GM12878 (cell line): ENCODE measurements around the gene KRT20. TPM values are rescaled to one million over a fixed set of nuclear protein-coding genes. Genes with fewer than 3 reads are reported as not detected.

Source experiments
- ATAC-seq: fragments of 200-7000 bp; cut with Tn5 transposase; 3 replicates; pipeline ENCODE4 v1.9.1; 2020; ENCODE audit warnings: mild to moderate bottlenecking, moderate library complexity
- BruUV-seq: library from RNA; stranded (reverse); fragments of 400-500 nt; replicated peaks from 2 replicates; lab custom pipeline; 2021; lab: Mats Ljungman, UMichigan
- CTCF ChIA-PET: fragments of 300-600 bp; sonication (Branson Sonifier 250); formaldehyde crosslinking; extraction: SDS; loops from one replicate; lab custom pipeline; 2021; ENCODE audit warnings: inconsistent platforms; lab: Yijun Ruan, JAX
- POLR2A ChIA-PET: fragments of 350-600 bp; formaldehyde crosslinking; extraction: SDS; loops from one replicate; lab custom pipeline; 2021; ENCODE audit warnings: inconsistent platforms; lab: Charles Lee
- RAD21 ChIA-PET: fragments of 300-600 bp; sonication (Branson Sonifier 250); formaldehyde crosslinking; loops from one replicate; lab custom pipeline; 2023; ENCODE audit warnings: antibody characterized with exemption; ENCODE audit not compliant: unreplicated experiment; lab: Charles Lee
- SMC1A ChIA-PET: fragments of 300-600 bp; sonication (Branson Sonifier 250); formaldehyde crosslinking; loops from one replicate; lab custom pipeline; 2023; ENCODE audit not compliant: unreplicated experiment, uncharacterized antibody; lab: Charles Lee
- DNase-seq: peaks from one replicate; pipeline ENCODE4 v3.0.0-alpha.2; 2011; ENCODE audit warnings: low read depth, low spot score
- FAIRE-seq: peaks from 3 replicates; lab custom pipeline; 2011; peaks lifted over from hg19 to GRCh38; lab: Jason Lieb, UNC
- H2AFZ ChIP-seq: 2 replicates; pipeline ENCODE4 v1.6.0; 2011; ENCODE audit warnings: low read depth, low read length, control low read depth; ENCODE audit not compliant: control insufficient read depth
- H3K27ac ChIP-seq: 2 replicates; pipeline ENCODE4 v1.5.1; 2011; ENCODE audit warnings: control low read depth; ENCODE audit not compliant: control insufficient read depth, insufficient read depth
- H3K27me3 ChIP-seq, 2 experiments: replicated peaks in 1 of 2; 2 replicates each; pipeline versions ENCODE4 v1.6.0 to v1.6.1; 2011; ENCODE audit warnings: low read length in 1 of 2; ENCODE audit not compliant: control insufficient read depth in 2 of 2, insufficient read depth in 2 of 2
- H3K36me3 ChIP-seq, 2 experiments: 2 replicates each; pipeline ENCODE4 v1.5.1; 2011; ENCODE audit warnings: low read length in 1 of 2; ENCODE audit not compliant: control insufficient read depth in 2 of 2, insufficient read depth in 2 of 2
- H3K4me1 ChIP-seq: 2 replicates; pipeline ENCODE4 v1.6.1; 2011; ENCODE audit warnings: mild to moderate bottlenecking, low read length, moderate library complexity, mixed read lengths; ENCODE audit not compliant: control insufficient read depth, insufficient read depth
- H3K4me2 ChIP-seq: 2 replicates; pipeline ENCODE4 v1.6.0; 2011; ENCODE audit warnings: control low read depth; ENCODE audit not compliant: control insufficient read depth, insufficient read depth
- H3K4me3 ChIP-seq: fragments of 200-600 bp; sonication (generic); 2 replicates; pipeline ENCODE4 v1.5.1; 2016
- H3K79me2 ChIP-seq: 2 replicates; pipeline ENCODE4 v1.6.0; 2011; ENCODE audit warnings: low read length; ENCODE audit not compliant: control insufficient read depth, insufficient read depth
- H3K9ac ChIP-seq: 2 replicates; pipeline ENCODE4 v1.8.0; 2011; ENCODE audit warnings: low read length, control low read depth, mixed read lengths; ENCODE audit not compliant: control insufficient read depth, insufficient read depth
- H3K9me3 ChIP-seq: replicated peaks from 3 replicates; pipeline ENCODE4 v1.5.1; 2011; ENCODE audit warnings: mild to moderate bottlenecking, low read length; ENCODE audit not compliant: control insufficient read depth, insufficient read depth
- H4K20me1 ChIP-seq: 2 replicates; pipeline ENCODE4 v1.6.0; 2011; ENCODE audit not compliant: control insufficient read depth, insufficient read depth
- ATF7 ChIP-seq: fragments of 450-650 bp; IDR thresholded peaks from 2 replicates; pipeline ENCODE4 v1.6.1; 2016; ENCODE audit warnings: low read depth, mild to moderate bottlenecking
- CREB1 ChIP-seq: IDR thresholded peaks from 2 replicates; pipeline ENCODE4 v1.6.1; 2012; ENCODE audit warnings: low read depth, mild to moderate bottlenecking, inconsistent platforms
- FOXK2 ChIP-seq: fragments of 450-650 bp; IDR thresholded peaks from 2 replicates; pipeline ENCODE4 v1.6.1; 2017; ENCODE audit warnings: mild to moderate bottlenecking, moderate library complexity
- IKZF2 ChIP-seq, 2 experiments: fragments of 450-650 bp; IDR thresholded peaks; 2 replicates each; pipeline ENCODE4 v1.6.1; 2017; ENCODE audit warnings: mild to moderate bottlenecking in 2 of 2, moderate library complexity in 2 of 2
- IRF3 ChIP-seq: fragments of 450-650 bp; IDR thresholded peaks from 2 replicates; pipeline ENCODE4 v1.6.1; 2014; ENCODE audit warnings: mild to moderate bottlenecking
- MTA3 ChIP-seq: IDR thresholded peaks from 2 replicates; pipeline ENCODE4 v1.6.1; 2012; ENCODE audit warnings: low read length, inconsistent platforms, borderline replicate concordance
- RFX5 ChIP-seq: IDR thresholded peaks from 2 replicates; pipeline ENCODE4 v1.6.1; 2011; ENCODE audit warnings: low read depth, low read length, improper control_type of control experiment
- SPI1 ChIP-seq: IDR thresholded peaks from 2 replicates; pipeline ENCODE4 v1.6.1; 2011; ENCODE audit warnings: low read depth, mild to moderate bottlenecking, low read length, moderate library complexity, borderline replicate concordance; ENCODE audit not compliant: insufficient read depth
- STAT3 ChIP-seq: IDR thresholded peaks from 2 replicates; pipeline ENCODE4 v1.6.1; 2011; ENCODE audit warnings: low read depth, low read length, improper control_type of control experiment
- YBX1 ChIP-seq: fragments of 450-650 bp; IDR thresholded peaks from 2 replicates; pipeline ENCODE4 v1.6.1; 2016; ENCODE audit warnings: antibody characterized with exemption
- ZZZ3 ChIP-seq: IDR thresholded peaks from 2 replicates; pipeline ENCODE4 v1.6.1; 2011; ENCODE audit warnings: low read depth; ENCODE audit not compliant: control insufficient read depth, insufficient read length
- WGBS: methylation state at CpG from one replicate; pipeline ENCODE4 v1.1.6; 2016; ENCODE audit warnings: low lambda C conversion rate; ENCODE audit not compliant: insufficient replicate concordance, insufficient coverage; ENCODE audit errors: missing lambda C conversion rate; 5-methylcytosine and 5-hydroxymethylcytosine counted together
- in situ Hi-C: fragments of 300-500 bp; cut with MboI; formaldehyde crosslinking; loops from 9 replicates; pipeline ENCODE4 v1.14.3; 2018; ENCODE audit warnings: mixed read lengths
- intact Hi-C: fragments of 100-400 bp; cut with micrococcal nuclease; formaldehyde crosslinking; loops from one replicate; pipeline ENCODE4 v1.14.2; 2022; ENCODE audit not compliant: unreplicated experiment
- polyA plus RNA-seq, 11 experiments: library from polyadenylated mRNA; depleted of rRNA in 4 of 11; unstranded in 6 of 11; stranded (reverse) in 5 of 11; fragments of >200 nt; fragmentation: Nextera tagmentation in 4 of 11; fragmentation: Illumina TruSeq in 1 of 11; extraction: Ambion mirVana in 4 of 11; extraction: Trizol in 1 of 11; gene quantifications; 1 replicate in 1 of 11; 2 replicates in 10 of 11; pipeline versions ENCODE4 v1.2.1 to v1.2.3, GENCODE V29; 2011 to 2016; ENCODE audit warnings: inconsistent platforms in 2 of 11, missing spikeins in 2 of 11, low read depth in 1 of 11
- total RNA-seq, 4 experiments: library from RNA; depleted of rRNA in 3 of 4; stranded (reverse); fragments of >200 nt in 3 of 4; fragmentation: Illumina TruSeq in 1 of 4; extraction: Trizol in 1 of 4; gene quantifications; 2 replicates each; pipeline versions ENCODE4 v1.2.1 to v1.2.3, GENCODE V29; 2013 to 2021
- TF ChIP-seq, protein P1 (sequence below): IDR thresholded peaks from 2 replicates; pipeline ENCODE4 v1.6.1; 2011; ENCODE audit warnings: low read depth, low read length, improper control_type of control experiment, borderline replicate concordance
- TF ChIP-seq, protein P2 (sequence below): fragments of 450-650 bp; IDR thresholded peaks from 2 replicates; pipeline ENCODE4 v1.6.1; 2017; ENCODE audit warnings: mild to moderate bottlenecking, low read depth, inconsistent platforms; ENCODE audit not compliant: poor library complexity, severe bottlenecking
- TF ChIP-seq, protein P3 (sequence below): fragments of 450-650 bp; IDR thresholded peaks from 2 replicates; pipeline ENCODE4 v1.6.1; 2016; ENCODE audit warnings: mild to moderate bottlenecking

The KRT20 gene
- total and polyA plus RNA-seq, 10 of the 15 experiments (the other 5 are each of a cell fraction or from before 2014, with no cell fraction given): 0.23 TPM; not detected in 9

DNA sequence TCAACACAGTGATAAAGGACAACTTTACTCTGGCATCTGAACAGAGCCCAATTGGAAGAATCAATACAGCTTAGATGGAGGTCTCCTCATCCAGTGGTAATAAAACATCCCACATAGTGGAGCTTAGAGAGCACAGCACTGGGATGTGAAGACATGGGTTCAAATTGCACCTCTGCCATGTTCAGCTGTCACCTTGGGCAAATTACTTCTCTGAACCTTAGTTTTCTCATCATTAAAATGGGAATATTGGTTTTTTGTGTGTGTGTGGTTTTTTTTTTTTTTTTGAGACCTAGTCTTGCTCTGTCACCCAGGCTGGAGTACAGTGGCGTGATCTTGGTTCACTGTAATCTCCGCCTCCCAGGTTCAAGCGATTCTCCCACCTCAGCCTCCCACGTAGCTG is 49.0 kb downstream of the KRT20 start:
- FAIRE-seq (no peak), DNase-seq (no peak), ATAC-seq (no peak)
- ChIA-PET SMC1A (interaction anchor here (1.0 kb wide), 1 partner anchor 8 kb away, joined by 3 read pairs; no protein-coding TSS in a partner anchor), CTCF (interaction anchor here (1.7 kb wide), 1 partner anchor 23 kb away, joined by 3 read pairs; no protein-coding TSS in a partner anchor), POLR2A (no interaction called here), RAD21 (no interaction called here)
- Histone ChIP-seq H2AFZ (no peak overlapping the region), H3K4me3 (no peak overlapping the region), H3K27me3 (no peaks in the 10 kb centered on the region), H3K4me1 (no peaks in the 10 kb centered on the region), H3K27ac (no peak overlapping the region), H3K4me2 (no peak overlapping the region), H3K9me3 (no peaks in the 10 kb centered on the region), H3K36me3 (peaks cover 0 to 3% of the 10 kb centered on the region in 2 experiments; a peak in 1 of 4 replicates), H3K79me2 (no peaks in the 10 kb centered on the region), H4K20me1 (no peaks in the 10 kb centered on the region), H3K9ac (no peak overlapping the region)
- no TSS peak for BruUV-seq
- intact Hi-C loops: no loop called here
- in situ Hi-C loops: no loop called here
- no peak for TF ChIP-seq ATF7
- no peak for TF ChIP-seq RFX5
- no peak for TF ChIP-seq FOXK2
- TF ChIP-seq, protein P1, sequence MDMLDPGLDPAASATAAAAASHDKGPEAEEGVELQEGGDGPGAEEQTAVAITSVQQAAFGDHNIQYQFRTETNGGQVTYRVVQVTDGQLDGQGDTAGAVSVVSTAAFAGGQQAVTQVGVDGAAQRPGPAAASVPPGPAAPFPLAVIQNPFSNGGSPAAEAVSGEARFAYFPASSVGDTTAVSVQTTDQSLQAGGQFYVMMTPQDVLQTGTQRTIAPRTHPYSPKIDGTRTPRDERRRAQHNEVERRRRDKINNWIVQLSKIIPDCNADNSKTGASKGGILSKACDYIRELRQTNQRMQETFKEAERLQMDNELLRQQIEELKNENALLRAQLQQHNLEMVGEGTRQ: no peak
- no peak for TF ChIP-seq CREB1
- TF ChIP-seq STAT3: no peak
- TF ChIP-seq, protein P2, sequence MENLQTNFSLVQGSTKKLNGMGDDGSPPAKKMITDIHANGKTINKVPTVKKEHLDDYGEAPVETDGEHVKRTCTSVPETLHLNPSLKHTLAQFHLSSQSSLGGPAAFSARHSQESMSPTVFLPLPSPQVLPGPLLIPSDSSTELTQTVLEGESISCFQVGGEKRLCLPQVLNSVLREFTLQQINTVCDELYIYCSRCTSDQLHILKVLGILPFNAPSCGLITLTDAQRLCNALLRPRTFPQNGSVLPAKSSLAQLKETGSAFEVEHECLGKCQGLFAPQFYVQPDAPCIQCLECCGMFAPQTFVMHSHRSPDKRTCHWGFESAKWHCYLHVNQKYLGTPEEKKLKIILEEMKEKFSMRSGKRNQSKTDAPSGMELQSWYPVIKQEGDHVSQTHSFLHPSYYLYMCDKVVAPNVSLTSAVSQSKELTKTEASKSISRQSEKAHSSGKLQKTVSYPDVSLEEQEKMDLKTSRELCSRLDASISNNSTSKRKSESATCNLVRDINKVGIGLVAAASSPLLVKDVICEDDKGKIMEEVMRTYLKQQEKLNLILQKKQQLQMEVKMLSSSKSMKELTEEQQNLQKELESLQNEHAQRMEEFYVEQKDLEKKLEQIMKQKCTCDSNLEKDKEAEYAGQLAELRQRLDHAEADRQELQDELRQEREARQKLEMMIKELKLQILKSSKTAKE: no peak
- no peak for TF ChIP-seq IKZF2 (IDR thresholded peaks at IDR 0.05)
- TF ChIP-seq SPI1: no peak
- TF ChIP-seq MTA3: no peak
- TF ChIP-seq, protein P3, sequence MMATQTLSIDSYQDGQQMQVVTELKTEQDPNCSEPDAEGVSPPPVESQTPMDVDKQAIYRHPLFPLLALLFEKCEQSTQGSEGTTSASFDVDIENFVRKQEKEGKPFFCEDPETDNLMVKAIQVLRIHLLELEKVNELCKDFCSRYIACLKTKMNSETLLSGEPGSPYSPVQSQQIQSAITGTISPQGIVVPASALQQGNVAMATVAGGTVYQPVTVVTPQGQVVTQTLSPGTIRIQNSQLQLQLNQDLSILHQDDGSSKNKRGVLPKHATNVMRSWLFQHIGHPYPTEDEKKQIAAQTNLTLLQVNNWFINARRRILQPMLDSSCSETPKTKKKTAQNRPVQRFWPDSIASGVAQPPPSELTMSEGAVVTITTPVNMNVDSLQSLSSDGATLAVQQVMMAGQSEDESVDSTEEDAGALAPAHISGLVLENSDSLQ: no peak
- no peak for TF ChIP-seq IRF3
- no peak for TF ChIP-seq ZZZ3
- TF ChIP-seq YBX1: no peak
- WGBS: no CpG with 5 or more reads among the region's 4 CpGs
